Measurements from ENCODE around the gene TMEM144. TPM values are rescaled to one million over a fixed set of nuclear protein-coding genes. Genes with fewer than 3 reads are reported as not detected.
"Not testable (repeated sequence)": the region's sequence is repeated elsewhere in the genome, so short reads cannot be mapped to it uniquely, and the experiment has no call there.

The TMEM144 gene
- total RNA-seq, 4 donors from 2014 or later: 5.6 to 15.4 (median 10.4) TPM

- TF ChIP-seq CTCF (IDR thresholded peaks at IDR 0.05): no peak
- no peak for ATAC-seq (ENCODE audit: low FRiP score)
These were observed 4.6 kb downstream of the TMEM144 start for GRCh38 chr4:158214856-158215255.

GRCh38 chr4:158217763-158218162 is 7.5 kb downstream of the TMEM144 start:
- TF ChIP-seq CTCF (IDR thresholded peaks at IDR 0.05): no peak
- DNase-seq (ENCODE audit: low spot score) (no peak), ATAC-seq (ENCODE audit: low FRiP score) (no peak)

More at GRCh38 chr4:158214856-158215255, 4.6 kb downstream of the TMEM144 start:
- DNase-seq (ENCODE audit: low spot score): no peak

- no peak for ATAC-seq (ENCODE audit: low FRiP score)
- no peak for TF ChIP-seq CTCF (IDR thresholded peaks at IDR 0.05)
- DNase-seq (ENCODE audit: low spot score): no peak
These were observed 9.3 kb downstream of the TMEM144 start for GRCh38 chr4:158219623-158220022.

GRCh38 chr4:158224318-158224717 is 14.0 kb downstream of the TMEM144 start:
- not testable (repeated sequence) for DNase-seq (ENCODE audit: low spot score); ATAC-seq (ENCODE audit: low FRiP score)

GRCh38 chr4:158224999-158225398 is 14.7 kb downstream of the TMEM144 start:
- ATAC-seq (ENCODE audit: low FRiP score); DNase-seq (ENCODE audit: low spot score): not testable (repeated sequence)

- DNase-seq (ENCODE audit: low spot score); ATAC-seq (ENCODE audit: low FRiP score): not testable (repeated sequence)
These were observed 17.6 kb downstream of the TMEM144 start for GRCh38 chr4:158227880-158228279.

- DNase-seq (ENCODE audit: low spot score); ATAC-seq (ENCODE audit: low FRiP score): not testable (repeated sequence)
These were observed 18.1 kb downstream of the TMEM144 start for GRCh38 chr4:158228399-158228798.

- no peak for TF ChIP-seq CTCF (IDR thresholded peaks at IDR 0.05)
- DNase-seq (ENCODE audit: low spot score): no peak
- ATAC-seq (ENCODE audit: low FRiP score): no peak
These were observed 19.5 kb downstream of the TMEM144 start for GRCh38 chr4:158229768-158230167.

GRCh38 chr4:158234671-158235070 is 24.4 kb downstream of the TMEM144 start:
- ATAC-seq (ENCODE audit: low FRiP score): no peak
- no peak for TF ChIP-seq CTCF (IDR thresholded peaks at IDR 0.05)
- no peak for DNase-seq (ENCODE audit: low spot score)
